ENCODE measurements around the gene EIF5. TPM values are rescaled to one million over a fixed set of nuclear protein-coding genes. Genes with fewer than 3 reads are reported as not detected.
A peak's percentile ranks its signal among the peaks of the same experiment; 100 is the strongest.

EIF5 gene
- total RNA-seq, 2 donors from 2014 or later: 267 to 339 TPM

GRCh38 chr14:103388664-103389063, 54.6 kb downstream of the EIF5 start:
- Histone ChIP-seq H3K9ac (ENCODE audit: extremely low read depth, low read length, poor library complexity, severe bottlenecking) (no peak overlapping the region), H3K27ac (ENCODE audit: low read depth, low read length) (no peak overlapping the region), H3K4me1 (ENCODE audit: control insufficient read depth, insufficient read depth, low read length) (peaks cover 8% of the 10 kb centered on the region), H3K36me3 (ENCODE audit: control insufficient read depth, insufficient read depth, low read length) (peaks cover 6% of the 10 kb centered on the region), H3K9me3 (ENCODE audit: control insufficient read depth, low read length) (no peaks in the 10 kb centered on the region), H3K27me3 (ENCODE audit: control insufficient read depth, insufficient read depth, low read length, poor library complexity, severe bottlenecking) (peaks cover 8% of the 10 kb centered on the region), H3K4me3 (ENCODE audit: low read length) (no peak overlapping the region)
- H3K36me3 Mint-ChIP-seq (ENCODE audit: low read depth): peaks cover 11% of the 10 kb centered on the region
- no peak overlapping the region for H3K27ac Mint-ChIP-seq
- H3K27me3 Mint-ChIP-seq (ENCODE audit: insufficient read depth): peaks cover 8% of the 10 kb centered on the region
- 90% methylated on average over 1 of the region's 1 CpG; no CpG with 5 or more reads in 1 of the 2 experiments for WGBS, 2 experiments (ENCODE audit: insufficient coverage in 1 of 2, insufficient read length in 1 of 2)
- DNase-seq: no peak
- TF ChIP-seq CTCF (conservative IDR thresholded peaks at IDR 0.05): no peak
- no peaks in the 10 kb centered on the region for H3K9me3 Mint-ChIP-seq
- H3K4me1 Mint-ChIP-seq: peaks cover 28% of the 10 kb centered on the region
- H3K4me3 Mint-ChIP-seq: no peak overlapping the region

GRCh38 chr14:103390605-103391004, 56.6 kb downstream of the EIF5 start:
- no peaks in the 10 kb centered on the region for H3K9me3 ChIP-seq (ENCODE audit: control insufficient read depth, low read length)
- H3K9ac ChIP-seq (ENCODE audit: extremely low read depth, low read length, poor library complexity, severe bottlenecking): no peak overlapping the region
- Mint-ChIP-seq H3K36me3 (ENCODE audit: low read depth) (peaks cover 11% of the 10 kb centered on the region), H3K27ac (peak overlapping the region; percentile 27), H3K27me3 (ENCODE audit: insufficient read depth) (no peaks in the 10 kb centered on the region), H3K9me3 (no peaks in the 10 kb centered on the region), H3K4me1 (peaks cover 30% of the 10 kb centered on the region), H3K4me3 (no peak overlapping the region)
- no peak overlapping the region for H3K4me3 ChIP-seq (ENCODE audit: low read length)
- DNase-seq: no peak
- peaks cover 8% of the 10 kb centered on the region for H3K4me1 ChIP-seq (ENCODE audit: control insufficient read depth, insufficient read depth, low read length)
- no peak for TF ChIP-seq CTCF (conservative IDR thresholded peaks at IDR 0.05)
- peaks cover 6% of the 10 kb centered on the region for H3K36me3 ChIP-seq (ENCODE audit: control insufficient read depth, insufficient read depth, low read length)
- no peak overlapping the region for H3K27ac ChIP-seq (ENCODE audit: low read depth, low read length)
- WGBS, 2 experiments (ENCODE audit: insufficient coverage in 1 of 2, insufficient read length in 1 of 2): 90% methylated on average over 3 to 4 of the region's 4 CpGs
- H3K27me3 ChIP-seq (ENCODE audit: control insufficient read depth, insufficient read depth, low read length, poor library complexity, severe bottlenecking): no peaks in the 10 kb centered on the region

- Histone ChIP-seq H3K4me3 (ENCODE audit: low read length) (no peak overlapping the region), H3K27me3 (ENCODE audit: control insufficient read depth, insufficient read depth, low read length, poor library complexity, severe bottlenecking) (no peaks in the 10 kb centered on the region), H3K4me1 (ENCODE audit: control insufficient read depth, insufficient read depth, low read length) (peaks cover 8% of the 10 kb centered on the region), H3K27ac (ENCODE audit: low read depth, low read length) (no peak overlapping the region), H3K9ac (ENCODE audit: extremely low read depth, low read length, poor library complexity, severe bottlenecking) (no peak overlapping the region), H3K9me3 (ENCODE audit: control insufficient read depth, low read length) (no peaks in the 10 kb centered on the region), H3K36me3 (ENCODE audit: control insufficient read depth, insufficient read depth, low read length) (peaks cover 6% of the 10 kb centered on the region)
- peaks cover 11% of the 10 kb centered on the region for H3K36me3 Mint-ChIP-seq (ENCODE audit: low read depth)
- no peak for DNase-seq
- H3K4me1 Mint-ChIP-seq: peaks cover 34% of the 10 kb centered on the region
- 0 to 56% methylated on average over 1 to 4 of the region's 4 CpGs for WGBS, 2 experiments (ENCODE audit: insufficient coverage in 1 of 2, insufficient read length in 1 of 2)
- H3K9me3 Mint-ChIP-seq: no peaks in the 10 kb centered on the region
- peak; percentile 86 for TF ChIP-seq CTCF (conservative IDR thresholded peaks at IDR 0.05)
- no peak overlapping the region for H3K27ac Mint-ChIP-seq
- no peaks in the 10 kb centered on the region for H3K27me3 Mint-ChIP-seq (ENCODE audit: insufficient read depth)
- no peak overlapping the region for H3K4me3 Mint-ChIP-seq
These were observed 57.0 kb downstream of the EIF5 start for GRCh38 chr14:103391048-103391447.

Measured in endodermal cell (in vitro differentiated cells).